K562 treated with DMSO at 1 percent for 12 hours (cell line): ENCODE data around the gene METTL8. TPM values are rescaled to one million over a fixed set of nuclear protein-coding genes. Genes with fewer than 3 reads are reported as not detected.

Source experiments
- total RNA-seq: library from RNA; unstranded; fragments of 300-600 nt; gene quantifications from 2 replicates; pipeline ENCODE4 v1.2.3, GENCODE V29; 2022; ENCODE audit not compliant: insufficient read depth

The METTL8 gene, protein sequence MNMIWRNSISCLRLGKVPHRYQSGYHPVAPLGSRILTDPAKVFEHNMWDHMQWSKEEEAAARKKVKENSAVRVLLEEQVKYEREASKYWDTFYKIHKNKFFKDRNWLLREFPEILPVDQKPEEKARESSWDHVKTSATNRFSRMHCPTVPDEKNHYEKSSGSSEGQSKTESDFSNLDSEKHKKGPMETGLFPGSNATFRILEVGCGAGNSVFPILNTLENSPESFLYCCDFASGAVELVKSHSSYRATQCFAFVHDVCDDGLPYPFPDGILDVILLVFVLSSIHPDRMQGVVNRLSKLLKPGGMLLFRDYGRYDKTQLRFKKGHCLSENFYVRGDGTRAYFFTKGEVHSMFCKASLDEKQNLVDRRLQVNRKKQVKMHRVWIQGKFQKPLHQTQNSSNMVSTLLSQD
- total RNA-seq = 3.0 and 5.9 TPM in 2 replicates

DNA sequence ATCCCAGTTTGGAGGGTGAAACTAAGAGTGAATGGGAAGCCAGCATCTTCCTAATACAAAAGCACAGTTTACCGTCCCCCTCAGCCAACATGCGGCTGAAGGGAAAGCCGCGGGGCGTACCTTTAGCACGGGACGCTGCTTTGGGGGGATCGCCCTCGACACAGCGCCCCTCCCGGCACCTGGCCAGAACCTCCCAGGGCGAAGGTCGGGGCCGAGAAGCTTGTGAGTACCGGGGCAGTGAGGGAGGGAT, at the start of gene METTL8:
METTL8 (minus strand) TSS at position 228 of the 250 bp plus-strand sequence. CDS start 41,805 bp downstream, outside the sequence.

DNA sequence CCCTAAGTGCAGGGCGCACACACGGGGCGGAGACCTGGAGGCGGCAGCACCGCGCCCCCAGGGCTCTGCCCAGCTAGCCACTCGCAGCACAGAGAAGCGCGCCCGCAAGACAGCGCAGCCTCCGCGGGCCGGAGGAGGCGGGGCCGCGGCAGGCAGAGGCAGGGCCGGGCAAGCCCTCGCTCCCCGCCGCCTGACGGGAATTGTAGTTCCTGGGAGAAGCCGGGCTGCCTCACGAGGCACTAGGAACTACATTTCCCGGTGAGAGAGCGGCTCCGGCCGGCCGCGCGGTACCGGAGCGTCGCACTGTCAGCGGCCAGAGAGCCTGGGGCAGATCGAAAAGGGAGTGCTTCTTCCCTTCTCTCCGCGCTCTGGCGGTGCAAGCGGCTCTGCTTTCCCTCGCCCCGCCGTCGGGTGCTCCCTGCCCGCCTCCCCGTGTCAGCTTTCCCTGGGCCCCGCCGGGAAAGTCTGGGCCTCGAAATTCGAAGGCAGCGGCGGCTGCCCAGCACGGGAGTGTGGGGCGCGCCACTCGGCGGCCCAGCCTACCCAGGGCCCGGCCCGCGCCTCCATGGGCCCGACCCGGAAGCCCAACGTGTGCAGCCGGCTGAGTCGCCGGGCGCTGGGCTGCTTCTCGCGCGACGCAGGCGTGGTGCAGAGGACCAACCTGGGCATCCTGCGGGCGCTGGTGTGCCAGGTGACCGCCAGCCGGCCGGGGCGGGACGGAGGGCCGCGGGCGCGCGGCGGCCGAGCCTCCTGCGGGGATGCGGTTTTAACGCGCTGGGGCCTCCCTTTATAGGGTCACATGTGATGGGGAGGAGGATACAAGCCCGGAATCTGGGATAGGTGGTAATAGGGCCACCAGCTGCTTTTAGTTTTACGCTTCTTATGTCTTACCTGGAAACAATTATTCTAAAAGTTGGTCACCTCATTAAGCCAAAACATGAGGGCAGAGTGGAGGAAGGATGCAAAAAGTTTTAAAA, 511 bp upstream of the METTL8 start, which contains the start of gene DCAF17:
DCAF17 (plus strand) TSS at position 214 of the 977 bp plus-strand sequence; CDS start at position 566, 352 bp downstream.

Other genes starting within 250 kb of the METTL8 start
- 1.8 and 13.0 TPM in 2 replicates for gene DCAF17, start 236 bp upstream of the METTL8 start, total RNA-seq
- 8.2 and 8.3 TPM in 2 replicates for gene CYBRD1, start 88.5 kb upstream of the METTL8 start, total RNA-seq